GM19467 (cell line): ENCODE results near the gene TAOK1.
A peak's percentile ranks its signal among the peaks of the same experiment; 100 is the strongest.

Source experiments
- ATAC-seq: cut with Tn5 transposase; IDR thresholded peaks from one replicate; pipeline ENCODE4 v1.9.1; 2021; ENCODE audit warnings: mild to moderate bottlenecking, moderate library complexity; ENCODE audit not compliant: unreplicated experiment

The TAOK1 gene

GRCh38 chr17:29579866-29580771 lies 190.0 kb downstream of the TAOK1 start:
- ATAC-seq, result peak; percentile 70

DNA sequence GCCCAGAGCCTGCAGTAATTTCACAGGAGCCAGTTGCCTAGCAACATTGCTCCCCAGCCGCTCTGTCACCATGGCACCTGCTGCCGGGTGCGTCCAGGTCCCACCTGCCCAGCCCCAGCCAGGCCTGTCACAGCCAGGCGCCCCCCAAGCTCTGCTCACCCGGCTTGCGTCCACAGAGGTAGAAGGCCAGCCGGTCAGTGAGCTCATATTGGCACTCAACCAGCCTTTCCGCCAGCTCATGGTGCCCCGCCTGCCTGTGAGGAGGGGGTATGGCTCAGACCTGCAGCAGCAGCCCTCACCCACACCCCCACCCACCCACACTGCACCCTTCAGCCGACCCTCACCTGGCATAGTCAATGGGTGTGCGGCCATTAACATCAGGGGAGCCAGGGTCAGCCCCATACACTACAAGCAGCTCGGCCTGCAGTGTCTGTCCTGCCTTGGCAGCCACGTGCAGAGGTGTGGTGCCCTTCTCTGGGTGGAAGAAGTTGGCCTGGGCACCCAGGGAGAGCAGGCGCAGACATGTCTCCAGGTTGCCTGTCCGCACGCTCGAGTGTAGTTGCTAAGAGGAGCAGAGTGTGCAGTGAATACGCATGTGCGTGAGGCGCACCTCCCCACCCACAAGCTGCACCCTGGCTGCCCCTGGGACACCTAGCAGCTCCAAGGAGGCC lies 191.6 kb downstream of the TAOK1 start:
- no peak for ATAC-seq

DNA sequence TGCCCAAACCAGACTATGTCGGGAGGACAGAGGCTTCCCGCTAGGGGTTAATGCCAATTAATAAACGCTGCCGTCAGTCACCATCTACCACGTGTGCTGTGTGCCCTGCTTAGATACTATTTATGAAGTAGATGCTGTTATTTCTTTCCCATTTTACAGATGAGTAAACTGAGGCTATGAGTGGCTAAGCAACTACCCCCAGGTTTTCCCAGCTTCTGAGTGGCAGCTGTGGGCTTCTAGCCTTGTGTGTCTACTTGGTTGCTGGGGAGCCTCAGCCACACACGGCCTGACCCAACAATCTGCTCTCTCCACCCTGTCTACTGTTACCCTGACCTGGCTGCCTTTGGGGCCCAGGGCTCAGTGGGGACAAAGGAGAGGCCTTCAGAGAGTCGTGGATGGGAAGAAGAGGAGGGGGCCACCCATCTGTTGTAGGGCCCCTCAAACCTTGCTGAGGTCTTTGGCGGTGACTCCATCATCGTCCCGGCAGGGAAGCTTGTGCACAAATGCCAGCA lies 192.1 kb downstream of the TAOK1 start:
- no peak for ATAC-seq

- no peak for ATAC-seq
These were observed 192.6 kb downstream of the TAOK1 start for GRCh38 chr17:29582772-29583171.

DNA sequence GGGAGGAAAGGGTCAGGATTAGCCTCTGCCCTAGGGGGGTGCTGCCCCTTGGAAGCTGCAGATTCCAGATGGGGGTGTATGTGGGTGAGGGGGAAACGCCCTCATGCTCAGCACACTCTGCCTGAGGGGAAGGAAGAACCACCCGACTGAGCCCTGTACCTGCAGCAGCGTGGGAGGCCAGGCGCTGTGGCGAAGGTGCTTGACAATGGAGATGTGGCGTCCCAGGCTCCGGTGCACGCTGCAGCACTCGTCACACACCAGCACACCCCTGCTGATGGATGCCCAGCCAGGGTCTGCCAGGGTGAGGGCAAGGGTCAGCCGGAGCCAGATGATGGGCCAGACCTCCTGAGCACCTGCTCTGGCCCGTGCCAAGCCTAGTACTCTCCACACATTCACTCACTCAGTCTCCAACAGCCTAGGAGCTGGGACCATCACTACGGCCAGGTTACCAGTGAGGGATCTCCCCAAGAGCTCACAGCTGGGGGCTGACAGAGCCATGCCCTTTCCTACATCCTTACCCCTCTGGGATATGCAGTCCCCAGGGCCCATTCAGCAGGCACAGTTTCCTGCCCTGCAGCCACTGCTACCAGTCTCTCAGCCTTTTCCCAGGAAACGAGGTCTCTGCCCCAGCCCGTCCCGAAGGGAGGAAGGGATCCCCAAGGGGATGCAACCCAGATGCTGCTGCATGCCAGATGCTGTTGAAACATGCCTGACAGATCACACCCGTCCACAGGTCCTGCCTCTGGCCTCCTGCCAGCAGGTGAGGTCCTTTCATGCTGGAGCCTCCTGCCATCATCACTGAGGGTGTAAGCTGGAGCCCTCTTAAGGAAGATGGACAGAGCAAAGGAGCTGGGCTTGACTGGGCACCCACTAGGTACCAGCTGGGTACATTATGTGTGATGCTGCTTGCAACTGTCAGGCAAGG lies 193.4 kb downstream of the TAOK1 start:
- ATAC-seq, result no peak

GRCh38 chr17:29584452-29585079 lies 194.4 kb downstream of the TAOK1 start:
- ATAC-seq, result no peak

- ATAC-seq, result no peak
These were observed 195.1 kb downstream of the TAOK1 start for GRCh38 chr17:29585080-29585751.

- no peak for ATAC-seq
These were observed 196.7 kb downstream of the TAOK1 start for GRCh38 chr17:29586676-29587469.

DNA sequence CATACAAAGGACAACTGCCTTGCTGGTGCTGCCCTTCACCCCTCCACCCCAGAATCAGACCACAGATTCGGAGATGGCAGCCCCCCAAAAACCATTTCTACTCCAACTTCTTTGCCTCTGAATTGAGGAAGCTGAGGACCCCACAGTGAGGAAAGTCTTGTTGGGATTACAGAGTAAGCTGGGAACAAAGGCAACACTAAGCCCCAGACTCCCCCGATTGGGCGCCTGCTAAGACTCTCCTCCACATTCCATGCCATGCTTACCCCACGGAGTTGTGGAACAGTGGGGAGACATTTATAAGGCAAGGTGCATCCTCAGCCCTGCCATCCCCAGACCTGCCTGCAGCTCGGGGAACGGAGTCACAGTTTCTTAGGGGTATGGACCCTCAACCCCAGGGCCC lies 197.4 kb downstream of the TAOK1 start:
- no peak for ATAC-seq

DNA sequence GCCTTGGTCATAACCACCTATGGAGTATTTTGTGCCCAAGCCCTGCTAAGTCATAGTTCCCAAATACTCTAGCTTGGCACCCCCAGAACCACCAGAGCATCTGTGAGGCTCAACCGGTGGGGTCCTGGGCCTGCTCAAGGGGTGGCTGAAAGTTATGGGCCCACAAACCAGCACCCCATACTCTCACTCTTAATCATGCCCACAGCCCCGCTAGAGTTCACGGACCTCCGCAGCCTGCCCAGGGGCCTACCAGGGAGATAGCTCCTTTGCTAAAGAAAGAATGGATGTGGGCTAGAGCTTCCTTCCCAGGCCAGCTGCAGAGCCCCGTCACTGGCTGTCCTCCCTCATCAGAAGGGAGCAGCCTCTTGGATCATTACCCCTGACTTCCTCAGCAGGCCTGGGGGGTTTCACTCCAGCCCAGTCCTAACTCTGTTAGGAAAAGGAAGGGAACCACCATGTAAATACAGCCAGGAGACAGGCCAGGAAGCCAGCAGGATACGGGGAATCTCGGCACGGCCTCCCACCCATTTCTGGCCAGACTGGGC lies 197.9 kb downstream of the TAOK1 start:
- no peak for ATAC-seq

DNA sequence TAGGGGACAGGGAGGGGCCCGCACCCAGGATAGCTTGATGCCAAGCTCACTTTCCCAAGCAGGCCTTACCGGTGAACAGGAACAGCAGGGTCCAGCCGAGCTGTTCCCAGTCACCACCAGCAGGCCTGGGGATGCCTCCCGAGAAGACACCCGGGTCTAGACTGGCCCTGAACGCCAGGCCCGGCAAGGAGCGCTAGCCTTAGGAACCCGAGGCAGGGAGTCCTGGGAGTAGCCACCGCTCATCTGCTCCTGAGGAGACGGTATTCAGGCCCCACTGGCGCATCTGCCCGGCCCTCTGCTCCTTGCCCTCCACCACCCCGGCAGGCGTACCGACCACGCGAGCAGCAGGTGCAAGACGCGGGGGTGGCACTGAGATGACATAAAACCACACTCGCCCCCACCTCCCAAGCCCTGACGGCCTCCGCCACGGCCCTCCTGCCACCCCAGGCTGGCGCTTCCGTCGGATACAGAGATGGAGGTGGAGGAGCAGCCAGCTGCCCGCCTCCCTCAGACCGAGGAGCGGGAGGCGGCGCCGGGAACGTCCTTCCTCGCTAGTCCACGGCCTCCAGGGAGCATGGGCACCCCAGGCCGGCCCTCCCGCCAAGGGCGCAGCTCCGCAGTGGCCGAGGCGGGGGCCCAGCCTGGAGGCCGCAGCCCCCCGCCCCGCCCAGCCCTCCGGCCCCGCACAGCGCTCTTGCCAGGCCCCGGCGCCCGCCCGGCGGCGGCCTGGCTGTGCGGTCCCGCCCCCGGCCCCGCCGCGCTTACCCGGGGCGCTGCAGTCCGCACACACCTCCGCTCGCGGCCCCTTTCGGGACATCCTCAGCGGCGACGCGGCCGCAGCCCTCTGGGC lies 198.6 kb downstream of the TAOK1 start:
- peak; percentile 15 for ATAC-seq

- ATAC-seq, result peak; percentile 55
These were observed 199.6 kb downstream of the TAOK1 start, which contains the start of gene GIT1 for GRCh38 chr17:29589524-29590410. Gene GIT1, minus strand, starts transcription at chr17:29589648. Its CDS starts 270 bp downstream, at chr17:29589378.

DNA sequence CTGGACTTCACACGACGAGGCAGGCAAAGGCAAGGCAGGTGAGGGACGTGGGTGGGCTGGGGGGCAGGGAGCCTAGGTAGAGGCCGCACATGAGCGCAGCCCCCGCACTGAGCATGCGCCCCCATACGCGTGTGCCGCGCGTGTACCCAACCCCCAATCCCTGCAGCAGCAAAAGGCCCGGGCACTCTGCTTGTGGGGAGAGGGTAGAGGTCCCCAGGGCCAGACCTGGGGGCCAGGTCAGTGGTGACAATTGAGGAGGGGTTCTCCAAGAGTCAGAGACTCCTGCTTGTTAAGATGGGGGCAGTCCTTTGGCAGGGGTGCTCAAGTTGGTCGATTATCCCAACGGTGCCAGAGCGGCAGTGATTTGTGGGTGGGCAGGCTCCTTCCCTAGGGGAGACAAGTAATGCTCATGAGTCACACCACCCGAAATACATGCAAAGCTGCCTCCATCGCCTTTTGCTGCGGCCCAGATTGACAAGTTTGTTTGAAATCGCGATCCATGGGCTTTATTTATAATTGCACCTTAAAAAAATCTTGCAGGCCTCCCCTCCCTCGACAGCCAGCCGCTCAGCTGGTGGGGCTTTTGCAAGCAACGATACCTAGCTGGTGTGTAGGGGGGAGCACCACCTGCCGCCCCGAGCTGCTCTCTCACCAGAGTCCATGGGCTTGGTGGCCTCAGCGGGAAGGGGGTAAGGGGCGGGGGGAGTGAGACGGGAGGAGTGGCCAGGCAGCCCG lies 200.4 kb downstream of the TAOK1 start:
- ATAC-seq, result no peak

DNA sequence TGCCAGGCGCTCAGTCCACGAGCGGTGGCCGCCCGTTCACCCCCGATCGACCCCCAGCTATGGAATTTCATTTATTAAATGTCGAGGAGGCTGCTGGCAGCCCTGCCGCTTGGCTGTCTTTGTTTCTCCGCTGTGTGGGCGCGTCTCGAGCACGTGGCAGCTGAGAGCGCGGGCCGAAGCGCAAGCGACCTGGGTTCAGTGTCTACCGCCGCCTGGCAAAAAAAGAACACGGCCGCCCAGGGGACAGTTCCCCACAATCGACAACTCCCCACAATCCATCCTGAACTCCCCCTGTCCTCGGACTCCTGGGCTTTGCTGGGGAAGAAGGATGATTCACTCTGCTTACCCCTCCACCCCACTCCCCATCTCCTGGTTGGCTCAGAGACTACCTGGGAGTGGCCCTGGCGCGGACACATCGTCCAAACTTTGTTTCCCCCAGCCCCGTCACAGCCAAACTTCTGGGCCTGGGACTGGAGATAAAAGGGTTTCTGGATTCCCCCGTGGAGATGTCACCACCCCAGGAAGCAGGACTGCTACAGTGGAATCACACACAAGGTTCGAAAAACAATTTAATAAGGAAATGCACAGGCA lies 201.1 kb downstream of the TAOK1 start:
- ATAC-seq, result no peak

DNA sequence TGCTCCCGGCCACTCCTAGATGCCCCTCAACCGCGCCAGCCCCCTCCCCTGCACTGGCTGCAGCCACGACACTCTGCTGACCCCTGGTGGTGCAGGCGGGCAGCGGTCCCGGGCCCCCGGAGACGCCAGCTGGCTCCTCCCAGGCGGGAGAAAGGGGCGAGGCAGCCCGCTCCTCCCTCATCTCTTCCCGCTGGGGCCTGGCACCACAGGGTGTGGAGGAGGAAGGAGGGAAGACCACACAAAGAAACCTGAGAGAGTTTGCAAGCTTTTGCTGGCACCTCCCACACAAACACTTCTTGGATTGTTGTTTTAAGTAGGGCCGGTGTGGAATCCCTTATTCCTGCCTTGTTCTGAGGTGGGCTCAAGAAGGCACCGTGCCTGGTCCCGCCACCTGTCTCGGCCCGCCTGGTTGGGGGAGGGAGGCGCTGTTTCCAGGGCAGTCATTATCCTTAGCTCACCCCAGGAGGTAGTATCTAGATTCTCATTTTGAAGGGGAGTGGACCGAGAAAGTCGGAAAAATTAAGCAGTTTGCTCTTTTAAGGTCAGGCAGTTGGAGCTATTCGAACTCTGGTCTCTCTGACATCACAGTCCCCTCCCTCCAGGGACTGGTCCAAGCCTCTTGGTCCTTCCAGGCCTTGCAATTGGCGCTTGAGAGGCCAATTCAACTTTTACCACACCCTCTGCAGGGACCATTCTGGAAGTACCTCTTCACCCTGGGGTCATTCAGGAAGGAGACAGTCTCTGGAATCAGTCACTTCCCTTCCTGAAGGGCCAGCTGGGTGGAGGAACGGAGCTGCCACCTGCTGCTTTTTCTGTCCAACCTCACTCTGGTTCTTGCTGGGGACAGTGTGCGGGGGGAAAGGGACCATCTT lies 201.8 kb downstream of the TAOK1 start:
- ATAC-seq, result peak; percentile 34
